Measurements from ENCODE around the gene ZNF121.
"Not testable (repeated sequence)": the region's sequence is repeated elsewhere in the genome, so short reads cannot be mapped to it uniquely, and the experiment has no call there.

DNA sequence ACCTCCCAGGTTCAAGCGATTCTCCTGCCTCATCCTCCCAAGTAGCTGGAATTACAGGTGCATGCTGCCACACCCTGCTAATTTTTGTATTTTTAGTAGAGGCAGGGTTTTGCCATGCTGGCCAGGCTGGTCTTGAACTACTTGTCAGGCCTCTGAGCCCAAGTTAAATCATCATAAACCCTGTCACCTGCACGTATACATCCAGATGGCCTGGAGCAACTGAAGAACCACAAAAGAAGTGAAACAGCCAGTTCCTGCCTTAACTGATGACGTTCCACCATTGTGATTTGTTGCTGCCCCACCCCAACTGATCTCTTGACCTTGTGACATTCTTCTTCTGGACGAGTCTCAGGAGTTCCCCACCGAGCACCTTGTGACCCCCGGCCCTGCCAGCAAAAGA, 45.1 kb downstream of the ZNF121 start:
- not testable (repeated sequence) for TF ChIP-seq POLR2AphosphoS5, EP300 (IDR thresholded peaks at IDR 0.05)
- TF ChIP-seq, protein P1, sequence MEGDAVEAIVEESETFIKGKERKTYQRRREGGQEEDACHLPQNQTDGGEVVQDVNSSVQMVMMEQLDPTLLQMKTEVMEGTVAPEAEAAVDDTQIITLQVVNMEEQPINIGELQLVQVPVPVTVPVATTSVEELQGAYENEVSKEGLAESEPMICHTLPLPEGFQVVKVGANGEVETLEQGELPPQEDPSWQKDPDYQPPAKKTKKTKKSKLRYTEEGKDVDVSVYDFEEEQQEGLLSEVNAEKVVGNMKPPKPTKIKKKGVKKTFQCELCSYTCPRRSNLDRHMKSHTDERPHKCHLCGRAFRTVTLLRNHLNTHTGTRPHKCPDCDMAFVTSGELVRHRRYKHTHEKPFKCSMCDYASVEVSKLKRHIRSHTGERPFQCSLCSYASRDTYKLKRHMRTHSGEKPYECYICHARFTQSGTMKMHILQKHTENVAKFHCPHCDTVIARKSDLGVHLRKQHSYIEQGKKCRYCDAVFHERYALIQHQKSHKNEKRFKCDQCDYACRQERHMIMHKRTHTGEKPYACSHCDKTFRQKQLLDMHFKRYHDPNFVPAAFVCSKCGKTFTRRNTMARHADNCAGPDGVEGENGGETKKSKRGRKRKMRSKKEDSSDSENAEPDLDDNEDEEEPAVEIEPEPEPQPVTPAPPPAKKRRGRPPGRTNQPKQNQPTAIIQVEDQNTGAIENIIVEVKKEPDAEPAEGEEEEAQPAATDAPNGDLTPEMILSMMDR (IDR thresholded peaks at IDR 0.05) = not testable (repeated sequence)

All from upper lobe of left lung (tissue), 4 donors.